H1 (cell line): ENCODE data around the gene DAP. TPM values are rescaled to one million over a fixed set of nuclear protein-coding genes. Genes with fewer than 3 reads are reported as not detected.

ENCODE experiments used
- CTCF ChIA-PET: fragments of 300-600 bp; sonication (Branson Sonifier 250); formaldehyde crosslinking; loops from one replicate; lab custom pipeline; 2021; ENCODE audit not compliant: partially characterized antibody; lab: Charles Lee
- POLR2A ChIA-PET: fragments of 300-600 bp; sonication (Branson Sonifier 250); formaldehyde crosslinking; loops from one replicate; lab custom pipeline; 2021; ENCODE audit warnings: inconsistent platforms; ENCODE audit not compliant: partially characterized antibody; lab: Charles Lee
- DNase-seq, 2 experiments: peaks; one replicate each; pipeline versions ENCODE4 v3.0.0 to v3.0.0-alpha.2; 2010 to 2022; ENCODE audit warnings: low spot score in 2 of 2, low read depth in 1 of 2, mixed read lengths in 1 of 2
- FAIRE-seq: peaks from 2 replicates; lab custom pipeline; 2011; peaks lifted over from hg19 to GRCh38; lab: Jason Lieb, UNC
- H2AFZ ChIP-seq: 2 replicates; pipeline ENCODE4 v1.8.1; 2012; ENCODE audit warnings: low read length, inconsistent platforms
- H2AK5ac ChIP-seq: 2 replicates; pipeline ENCODE4 v1.6.1; 2013; ENCODE audit warnings: low read depth, low read length
- H2BK120ac ChIP-seq: replicated peaks from 2 replicates; pipeline ENCODE3; 2013; ENCODE audit warnings: low read depth, low read length, inconsistent platforms
- H2BK12ac ChIP-seq: 2 replicates; pipeline ENCODE4 v1.6.1; 2013; ENCODE audit warnings: low read depth, low read length
- H2BK15ac ChIP-seq: 2 replicates; pipeline ENCODE4 v1.6.1; 2013; ENCODE audit warnings: low read length
- H2BK20ac ChIP-seq: 2 replicates; pipeline ENCODE4 v1.6.1; 2013; ENCODE audit warnings: low read length
- H2BK5ac ChIP-seq: 2 replicates; pipeline ENCODE4 v1.6.1; 2013; ENCODE audit warnings: low read depth, low read length
- H3K14ac ChIP-seq: 2 replicates; pipeline ENCODE4 v1.6.1; 2013; ENCODE audit warnings: inconsistent platforms; ENCODE audit not compliant: insufficient read length
- H3K18ac ChIP-seq: 2 replicates; pipeline ENCODE4 v1.6.1; 2013; ENCODE audit warnings: low read length; ENCODE audit errors: extremely low read depth
- H3K23ac ChIP-seq: 2 replicates; pipeline ENCODE4 v1.6.1; 2013; ENCODE audit warnings: inconsistent platforms; ENCODE audit not compliant: insufficient read length
- H3K23me2 ChIP-seq: 2 replicates; pipeline ENCODE4 v1.6.1; 2013; ENCODE audit warnings: low read depth, low read length
- H3K27ac ChIP-seq: 2 replicates; pipeline ENCODE4 v1.6.1; 2011; ENCODE audit warnings: low read depth, low read length, inconsistent platforms
- H3K27me3 ChIP-seq, 4 experiments: replicated peaks in 1 of 4; 1 replicate in 1 of 4; 2 replicates in 3 of 4; pipeline versions ENCODE4 v1.6.1 to v1.8.1; 2011 to 2013; ENCODE audit warnings: low read length in 3 of 4, mild to moderate bottlenecking in 3 of 4, inconsistent platforms in 2 of 4, mixed read lengths in 2 of 4, moderate library complexity in 1 of 4; ENCODE audit not compliant: control insufficient read depth in 3 of 4, insufficient read depth in 3 of 4; ENCODE audit errors: extremely low read depth in 1 of 4
- H3K36me3 ChIP-seq, 4 experiments: 2 replicates each; pipeline versions ENCODE4 v1.6.1 to v1.8.1; 2011 to 2013; ENCODE audit warnings: mild to moderate bottlenecking in 4 of 4, low read length in 3 of 4, moderate library complexity in 2 of 4, control low read depth in 1 of 4, inconsistent platforms in 1 of 4; ENCODE audit not compliant: insufficient read depth in 4 of 4, control insufficient read depth in 2 of 4
- H3K4ac ChIP-seq: replicated peaks from 2 replicates; pipeline ENCODE3; 2013; ENCODE audit warnings: low read length, low read depth, mixed read lengths, inconsistent platforms; ENCODE audit not compliant: insufficient read length
- H3K4me1 ChIP-seq, 4 experiments: replicated peaks in 1 of 4; 1 replicate in 1 of 4; 2 replicates in 3 of 4; pipeline versions ENCODE4 v1.6.1 to v1.8.1; 2011 to 2013; ENCODE audit warnings: low read length in 3 of 4, inconsistent platforms in 2 of 4, mixed read lengths in 1 of 4; ENCODE audit not compliant: insufficient read depth in 4 of 4, control insufficient read depth in 3 of 4
- H3K4me2 ChIP-seq, 2 experiments: 2 replicates each; pipeline versions ENCODE4 v1.6.1 to v1.8.1; 2011 to 2013; ENCODE audit warnings: low read depth in 2 of 2, low read length in 2 of 2, control low read depth in 1 of 2, inconsistent platforms in 1 of 2, mild to moderate bottlenecking in 1 of 2; ENCODE audit not compliant: insufficient read depth in 1 of 2
- H3K4me3 ChIP-seq, 4 experiments: fragments of 200-600, 300-600 bp in 1 of 4; sonication (generic), shearing (Covaris generic), sonication (Bioruptor Twin) in 1 of 4; 2 replicates each; pipeline versions ENCODE4 v1.5.1 to v1.8.1; 2011 to 2016; ENCODE audit warnings: low read length in 4 of 4, low read depth in 3 of 4, control low read depth in 2 of 4, inconsistent platforms in 2 of 4, mild to moderate bottlenecking in 2 of 4, mixed read lengths in 1 of 4, moderate library complexity in 1 of 4; ENCODE audit not compliant: insufficient read depth in 2 of 4; ENCODE audit errors: extremely low read depth in 1 of 4
- H3K56ac ChIP-seq: replicated peaks from 2 replicates; pipeline ENCODE3; 2013; ENCODE audit warnings: low read depth, mild to moderate bottlenecking, mixed read lengths, low read length, inconsistent platforms; ENCODE audit not compliant: insufficient read length
- H3K79me1 ChIP-seq: 2 replicates; pipeline ENCODE4 v1.6.1; 2013; ENCODE audit warnings: low read depth, low read length, control low read depth
- H3K79me2 ChIP-seq, 2 experiments: 2 replicates each; pipeline versions ENCODE4 v1.6.1 to v1.8.1; 2012 to 2013; ENCODE audit warnings: low read length in 2 of 2, mild to moderate bottlenecking in 2 of 2, inconsistent platforms in 1 of 2; ENCODE audit not compliant: insufficient read depth in 2 of 2, control insufficient read depth in 1 of 2
- H3K9ac ChIP-seq, 4 experiments: replicated peaks in 1 of 4; 1 replicate in 1 of 4; 2 replicates in 3 of 4; pipeline versions ENCODE4 v1.6.1 to v1.8.1; 2011 to 2013; ENCODE audit warnings: low read depth in 3 of 4, low read length in 3 of 4, control low read depth in 2 of 4, mild to moderate bottlenecking in 2 of 4, moderate library complexity in 2 of 4, inconsistent platforms in 1 of 4; ENCODE audit errors: extremely low read depth in 1 of 4
- H3K9me3 ChIP-seq, 2 experiments: 2 replicates each; pipeline versions ENCODE4 v1.6.1 to v1.8.1; 2012 to 2013; ENCODE audit warnings: mild to moderate bottlenecking in 2 of 2, moderate library complexity in 2 of 2, control low read depth in 1 of 2, inconsistent platforms in 1 of 2, low read depth in 1 of 2, low read length in 1 of 2, mixed read lengths in 1 of 2; ENCODE audit not compliant: insufficient read depth in 2 of 2
- H4K20me1 ChIP-seq, 2 experiments: replicated peaks in 1 of 2; 2 replicates each; pipeline versions ENCODE3 to v1.8.1; 2011 to 2013; ENCODE audit warnings: inconsistent platforms in 2 of 2, low read length in 2 of 2, mild to moderate bottlenecking in 1 of 2; ENCODE audit not compliant: insufficient read depth in 2 of 2, control insufficient read depth in 1 of 2
- H4K5ac ChIP-seq: 2 replicates; pipeline ENCODE4 v1.6.1; 2013; ENCODE audit warnings: low read length, low read depth, mixed read lengths, inconsistent platforms; ENCODE audit not compliant: insufficient read length
- H4K8ac ChIP-seq: 2 replicates; pipeline ENCODE4 v1.8.0; 2013; ENCODE audit warnings: mild to moderate bottlenecking, moderate library complexity, low read length, inconsistent platforms; ENCODE audit not compliant: insufficient read depth; ENCODE audit errors: extremely low read depth
- H4K91ac ChIP-seq: replicated peaks from 2 replicates; pipeline ENCODE3; 2013; ENCODE audit warnings: low read length, mixed read lengths, inconsistent platforms; ENCODE audit not compliant: insufficient read length
- KDM1A ChIP-seq: fragments of 200-600, 300-600 bp; sonication (generic); IDR thresholded peaks from 2 replicates; pipeline ENCODE4 v1.7.1; 2016; ENCODE audit warnings: mild to moderate bottlenecking, low read length, borderline replicate concordance
- TEAD4 ChIP-seq: IDR thresholded peaks from 2 replicates; pipeline ENCODE4 v1.6.1; 2012; ENCODE audit warnings: low read depth, low read length, inconsistent platforms, mixed read lengths
- WGBS, 2 experiments: shearing (Covaris generic) in 1 of 2; methylation state at CpG; one replicate each; pipeline versions ENCODE4 v1.1.6 to v1.1.7; 2013 to 2015; ENCODE audit warnings: low lambda C conversion rate in 2 of 2, mixed read lengths in 2 of 2, inconsistent platforms in 1 of 2, low coverage in 1 of 2, missing lambda C conversion rate in 1 of 2; ENCODE audit not compliant: insufficient replicate concordance in 2 of 2, insufficient coverage in 1 of 2, insufficient read length in 1 of 2; ENCODE audit errors: extremely low coverage in 1 of 2, missing lambda C conversion rate in 1 of 2; 5-methylcytosine and 5-hydroxymethylcytosine counted together
- polyA plus RNA-seq, 7 experiments: library from polyadenylated mRNA; depleted of rRNA in 3 of 7; stranded (reverse) in 5 of 7; unstranded in 2 of 7; fragments of >200 nt in 5 of 7; fragments of 200-250 nt in 2 of 7; gene quantifications; 1 replicate in 5 of 7; 2 replicates in 1 of 7; 4 replicates in 1 of 7; pipeline versions ENCODE4 v1.2.1 to v1.2.3, GENCODE V29; 2011 to 2013; ENCODE audit warnings: missing spikeins in 2 of 7, mixed read lengths in 2 of 7
- total RNA-seq: library from RNA; stranded (reverse); fragmentation: NEBNext Ultra II Directional; extraction: Animal tissue kit (Norgen Biotek cat#: 25700); gene quantifications from 2 replicates; pipeline ENCODE4 v1.2.1, GENCODE V29; 2021
- TF ChIP-seq, protein P1 (sequence below): IDR thresholded peaks from 2 replicates; pipeline ENCODE4 v1.6.1; 2012; ENCODE audit warnings: inconsistent platforms

Gene DAP
- total and polyA plus RNA-seq, 2 of the 8 experiments (the other 6 are each of a cell fraction or from before 2014, with no cell fraction given), result 26.2 to 44.4 TPM

DNA sequence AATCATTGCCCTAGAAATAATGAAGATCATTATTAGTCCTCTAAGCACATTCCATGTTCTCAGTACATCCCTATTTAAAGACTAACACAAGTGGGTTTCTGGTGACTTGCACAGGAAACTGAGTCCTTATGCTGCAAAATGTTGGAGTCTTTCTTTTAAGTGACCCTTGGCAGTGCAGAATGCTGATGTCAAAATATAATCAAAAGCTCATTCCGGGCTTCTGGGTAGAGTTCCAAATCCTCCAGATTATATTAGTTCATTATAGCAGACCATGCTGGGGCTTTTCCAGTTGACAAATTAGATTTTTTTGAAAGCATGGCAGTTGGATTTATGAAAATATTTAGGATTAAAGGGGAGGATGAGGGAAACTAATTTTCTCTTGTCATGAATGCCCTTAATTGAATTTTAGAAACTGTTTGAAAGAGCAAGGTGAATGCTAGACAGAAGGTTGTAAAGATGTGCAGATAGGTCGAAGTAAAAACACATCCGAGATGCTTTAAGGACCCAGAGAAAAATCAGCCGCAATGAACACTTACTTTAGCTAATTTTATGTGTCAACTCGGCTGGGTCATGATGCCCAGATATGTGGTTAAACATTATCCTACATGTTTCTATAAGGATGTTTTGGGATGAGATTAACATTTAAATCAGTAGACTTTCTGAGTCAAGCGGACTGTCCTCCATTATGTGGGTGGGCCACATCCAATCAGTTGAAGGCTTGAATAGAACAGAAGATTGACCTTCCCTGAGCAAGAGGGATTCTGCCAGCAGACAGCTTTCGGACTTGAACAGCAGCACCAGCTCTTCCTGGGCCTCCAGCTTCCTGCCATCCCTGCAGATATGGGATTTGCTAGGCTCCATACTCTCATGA lies 88.7 kb downstream of the DAP start:
- Histone ChIP-seq H3K4ac (no peak overlapping the region), H2BK20ac (no peak overlapping the region), H2BK5ac (no peak overlapping the region), H3K4me3 (no peak overlapping the region), H2AFZ (no peak overlapping the region), H3K23ac (no peak overlapping the region), H4K20me1 (peaks cover 0 to 5% of the 10 kb centered on the region in 2 experiments), H2BK15ac (no peak overlapping the region), H3K14ac (no peak overlapping the region), H2AK5ac (no peak overlapping the region), H4K8ac (no peak overlapping the region), H3K4me1 (no peaks in the 10 kb centered on the region), H3K9me3 (no peaks in the 10 kb centered on the region), H4K5ac (no peak overlapping the region), H3K23me2 (peaks cover 6% of the 10 kb centered on the region; the same call in 1 of the 2 replicates), H3K4me2 (no peak overlapping the region), H3K18ac (no peak overlapping the region), H3K56ac (no peak overlapping the region), H2BK12ac (no peak overlapping the region), H3K9ac (no peak overlapping the region), H4K91ac (no peak overlapping the region), H2BK120ac (no peak overlapping the region), H3K79me1 (no peaks in the 10 kb centered on the region; the same call in 1 of the 2 replicates), H3K79me2 (no peaks in the 10 kb centered on the region), H3K36me3 (no peaks in the 10 kb centered on the region), H3K27ac (no peak overlapping the region), H3K27me3 (no peaks in the 10 kb centered on the region)
- FAIRE-seq (no peak), DNase-seq (no peak)
- TF ChIP-seq KDM1A, result 0 out of 2 replicates have a peak, but pooled peaks have one; percentile 51
- TF ChIP-seq, protein P1, sequence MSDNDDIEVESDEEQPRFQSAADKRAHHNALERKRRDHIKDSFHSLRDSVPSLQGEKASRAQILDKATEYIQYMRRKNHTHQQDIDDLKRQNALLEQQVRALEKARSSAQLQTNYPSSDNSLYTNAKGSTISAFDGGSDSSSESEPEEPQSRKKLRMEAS, result no peak
- no peak for TF ChIP-seq TEAD4
- WGBS, 2 experiments, result 92% methylated on average over 7 of the region's 7 CpGs; no CpG with 5 or more reads in 1 of the 2 experiments
- ChIA-PET POLR2A (interaction anchor here (1.5 kb wide), 1 partner anchor 9 kb away, joined by 3 read pairs; no protein-coding TSS in a partner anchor), CTCF (interaction anchor here (0.7 to 3.6 kb wide), 6 partner anchors 8 to 95 kb away, joined by 3 to 22 read pairs (median 4); no protein-coding TSS in a partner anchor)
